CD4-positive, CD25-positive, alpha-beta regulatory T cell (primary cell): ENCODE data around the gene TIMP2. TPM values are rescaled to one million over a fixed set of nuclear protein-coding genes. Genes with fewer than 3 reads are reported as not detected.

Source experiments
- ATAC-seq, 2 donors: fragments of 150-1000 bp; cut with Tn5 transposase; one replicate each; pipeline ENCODE4 v1.10.0; 2021; ENCODE audit warnings: low read depth in 2 of 2, moderate number of reproducible peaks in 2 of 2, moderate library complexity in 1 of 2
- DNase-seq, 3 donors: peaks; one replicate each; pipeline versions ENCODE4 v3.0.0 to v3.0.0-alpha.2; 2012 to 2022; ENCODE audit warnings: mixed read lengths in 1 of 3
- H3K27ac ChIP-seq: one replicate; pipeline ENCODE4 v1.7.0; 2013; ENCODE audit warnings: mild to moderate bottlenecking, low read length; ENCODE audit not compliant: insufficient read depth, poor library complexity, severe bottlenecking
- H3K27me3 ChIP-seq: one replicate; pipeline ENCODE4 v1.7.0; 2013; ENCODE audit warnings: low read length; ENCODE audit not compliant: control insufficient read depth, insufficient read depth
- H3K36me3 ChIP-seq: one replicate; pipeline ENCODE4 v1.7.0; 2013; ENCODE audit warnings: mild to moderate bottlenecking, low read length, moderate library complexity; ENCODE audit not compliant: control insufficient read depth, insufficient read depth
- H3K4me1 ChIP-seq: 2 replicates; pipeline ENCODE4 v1.7.0; 2013; ENCODE audit warnings: mild to moderate bottlenecking, low read length; ENCODE audit not compliant: insufficient read depth, control insufficient read depth, poor library complexity, severe bottlenecking
- H3K4me3 ChIP-seq: one replicate; pipeline ENCODE4 v1.7.0; 2013; ENCODE audit warnings: low read depth, mild to moderate bottlenecking, low read length, moderate library complexity
- H3K9me3 ChIP-seq, 2 experiments: 1 replicate in 1 of 2; 2 replicates in 1 of 2; pipeline ENCODE4 v1.7.0; 2013; ENCODE audit warnings: low read length in 2 of 2, mild to moderate bottlenecking in 1 of 2, moderate library complexity in 1 of 2; ENCODE audit not compliant: control insufficient read depth in 2 of 2
- H3K27ac Mint-ChIP-seq, 3 donors: one replicate each; pipeline ENCODE4 v1.8.0; 2020 to 2022; ENCODE audit warnings: mild to moderate bottlenecking in 3 of 3, mixed read lengths in 3 of 3, moderate library complexity in 2 of 3
- H3K27me3 Mint-ChIP-seq: one replicate; pipeline ENCODE4 v1.8.0; 2022; ENCODE audit warnings: mild to moderate bottlenecking, mixed read lengths
- H3K36me3 Mint-ChIP-seq: one replicate; pipeline ENCODE4 v1.8.0; 2020; ENCODE audit warnings: mixed read lengths
- H3K4me1 Mint-ChIP-seq, 4 donors: one replicate each; pipeline ENCODE4 v1.8.0; 2020 to 2022; ENCODE audit warnings: mixed read lengths in 4 of 4, mild to moderate bottlenecking in 1 of 4
- H3K4me3 Mint-ChIP-seq, 4 donors: one replicate each; pipeline ENCODE4 v1.8.0; 2020 to 2022; ENCODE audit warnings: mild to moderate bottlenecking in 4 of 4, mixed read lengths in 4 of 4, moderate library complexity in 3 of 4
- H3K9me3 Mint-ChIP-seq, 7 donors: one replicate each; pipeline ENCODE4 v1.8.0; 2020 to 2022; ENCODE audit warnings: mixed read lengths in 7 of 7, mild to moderate bottlenecking in 3 of 7, moderate library complexity in 2 of 7
- polyA plus RNA-seq, 4 donors: library from polyadenylated mRNA; unstranded; fragments of 300-500 nt; fragmentation: Illumina TruSeq; gene quantifications; one replicate each; pipeline ENCODE4 v1.2.3, GENCODE V29; 2021
- total RNA-seq: library from RNA; stranded (reverse); gene quantifications from one replicate; pipeline ENCODE4 v1.2.3, GENCODE V29; 2022

The TIMP2 gene
- total and polyA plus RNA-seq, 5 donors from 2014 or later, result 0.29 to 6.5 (median 0.40) TPM; not detected in 1

- ATAC-seq (no peak), DNase-seq (no peak)
- H3K27me3 Mint-ChIP-seq, result no peaks in the 10 kb centered on the region
- H3K9me3 ChIP-seq, result no peaks in the 10 kb centered on the region
- H3K4me3 Mint-ChIP-seq, result no peak overlapping the region
- peaks cover 61% of the 10 kb centered on the region for H3K36me3 Mint-ChIP-seq
- peak overlapping the region; percentile 49 to 84 (median 56) for H3K27ac Mint-ChIP-seq
- H3K4me3 ChIP-seq, result no peak overlapping the region
- H3K4me1 Mint-ChIP-seq, result peaks cover 15 to 58% (median 29%) of the 10 kb centered on the region in 4 donors
- H3K27me3 ChIP-seq, result no peaks in the 10 kb centered on the region
- peaks cover 86% of the 10 kb centered on the region for H3K36me3 ChIP-seq
- no peak overlapping the region for H3K27ac ChIP-seq
- peaks cover 28% of the 10 kb centered on the region for H3K4me1 ChIP-seq
- peaks cover 0 to 1% (median 0%) of the 10 kb centered on the region in 7 donors for H3K9me3 Mint-ChIP-seq
These were observed 102.6 kb downstream of the TIMP2 start for GRCh38 chr17:78822552-78822951.

GRCh38 chr17:78821961-78822360 lies 103.2 kb downstream of the TIMP2 start:
- H3K9me3 ChIP-seq, result no peaks in the 10 kb centered on the region
- peaks cover 0 to 1% (median 0%) of the 10 kb centered on the region in 7 donors for H3K9me3 Mint-ChIP-seq
- ATAC-seq (no peak), DNase-seq (no peak)
- H3K4me3 ChIP-seq, result no peak overlapping the region
- peaks cover 33% of the 10 kb centered on the region for H3K4me1 ChIP-seq
- H3K36me3 Mint-ChIP-seq, result peaks cover 61% of the 10 kb centered on the region
- H3K4me3 Mint-ChIP-seq, result no peak overlapping the region
- peaks cover 83% of the 10 kb centered on the region for H3K36me3 ChIP-seq
- peak overlapping the region; percentile 25 to 92 (median 49) for H3K27ac Mint-ChIP-seq
- H3K4me1 Mint-ChIP-seq, result peaks cover 17 to 64% (median 33%) of the 10 kb centered on the region in 4 donors
- no peaks in the 10 kb centered on the region for H3K27me3 Mint-ChIP-seq
- no peak overlapping the region for H3K27ac ChIP-seq
- H3K27me3 ChIP-seq, result no peaks in the 10 kb centered on the region

GRCh38 chr17:78820841-78821240 lies 104.3 kb downstream of the TIMP2 start:
- H3K9me3 ChIP-seq, result no peaks in the 10 kb centered on the region
- no peak overlapping the region for H3K27ac ChIP-seq
- Mint-ChIP-seq H3K27me3 (no peaks in the 10 kb centered on the region), H3K36me3 (peaks cover 60% of the 10 kb centered on the region), H3K27ac (peak overlapping the region; percentile 23 to 84 (median 57)), H3K9me3 (peaks cover 0 to 1% (median 0%) of the 10 kb centered on the region in 7 donors), H3K4me3 (peak overlapping the region in 1 of 4 donors; percentile 11), H3K4me1 (peaks cover 20 to 64% (median 34%) of the 10 kb centered on the region in 4 donors)
- no peak overlapping the region for H3K4me3 ChIP-seq
- H3K36me3 ChIP-seq, result peaks cover 76% of the 10 kb centered on the region
- ATAC-seq (no peak), DNase-seq (no peak)
- peaks cover 40% of the 10 kb centered on the region for H3K4me1 ChIP-seq
- no peaks in the 10 kb centered on the region for H3K27me3 ChIP-seq

GRCh38 chr17:78819806-78820792 lies 105.1 kb downstream of the TIMP2 start:
- Histone ChIP-seq H3K36me3 (peaks cover 76% of the 10 kb centered on the region), H3K9me3 (no peaks in the 10 kb centered on the region), H3K4me3 (peak overlapping the region; percentile 75), H3K27me3 (no peaks in the 10 kb centered on the region), H3K27ac (peak overlapping the region; percentile 73), H3K4me1 (peaks cover 40% of the 10 kb centered on the region)
- Mint-ChIP-seq H3K9me3 (peaks cover 0 to 1% (median 0%) of the 10 kb centered on the region in 7 donors), H3K4me1 (peaks cover 20 to 60% (median 35%) of the 10 kb centered on the region in 4 donors), H3K4me3 (peak overlapping the region in 3 of 4 donors; percentile 54 to 75 (median 63)), H3K36me3 (peaks cover 61% of the 10 kb centered on the region), H3K27me3 (no peaks in the 10 kb centered on the region), H3K27ac (peak overlapping the region; percentile 91 to 97 (median 96))
- no peak for DNase-seq
- no peak for ATAC-seq

GRCh38 chr17:78819402-78819801 lies 105.8 kb downstream of the TIMP2 start:
- H3K9me3 Mint-ChIP-seq, result peaks cover 0 to 1% (median 0%) of the 10 kb centered on the region in 7 donors
- Histone ChIP-seq H3K9me3 (no peaks in the 10 kb centered on the region), H3K27me3 (no peaks in the 10 kb centered on the region), H3K27ac (peak overlapping the region; percentile 73), H3K4me3 (peak overlapping the region; percentile 75), H3K36me3 (peaks cover 76% of the 10 kb centered on the region), H3K4me1 (peaks cover 40% of the 10 kb centered on the region)
- H3K27me3 Mint-ChIP-seq, result no peaks in the 10 kb centered on the region
- peaks cover 17 to 55% (median 32%) of the 10 kb centered on the region in 4 donors for H3K4me1 Mint-ChIP-seq
- H3K36me3 Mint-ChIP-seq, result peaks cover 57% of the 10 kb centered on the region
- ATAC-seq (no peak), DNase-seq (no peak)
- peak overlapping the region; percentile 91 to 97 (median 96) for H3K27ac Mint-ChIP-seq
- peak overlapping the region; percentile 60 to 80 (median 69) for H3K4me3 Mint-ChIP-seq

DNA sequence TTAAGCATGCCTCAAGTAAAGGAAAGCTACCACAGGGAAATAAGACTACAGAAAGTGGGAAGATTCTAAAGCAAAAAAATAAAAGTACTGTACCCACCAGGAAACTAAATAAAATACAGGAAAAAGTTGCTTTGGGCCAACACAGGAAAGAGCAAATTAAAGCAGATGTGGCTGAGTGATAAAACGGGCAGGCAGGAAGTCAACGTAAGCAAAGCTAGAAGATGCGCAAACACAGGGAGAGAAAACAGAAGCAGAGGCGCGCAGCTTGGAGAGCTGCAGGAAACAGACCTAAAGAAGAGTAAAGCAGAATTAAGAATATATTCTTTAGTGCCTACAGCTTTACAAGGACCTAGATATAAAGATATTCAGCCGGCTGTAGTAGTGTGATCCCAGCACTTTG lies 106.3 kb downstream of the TIMP2 start:
- Histone ChIP-seq H3K4me1 (peaks cover 40% of the 10 kb centered on the region), H3K36me3 (peaks cover 76% of the 10 kb centered on the region), H3K27me3 (no peaks in the 10 kb centered on the region), H3K9me3 (no peaks in the 10 kb centered on the region), H3K27ac (peak overlapping the region; percentile 73), H3K4me3 (peak overlapping the region; percentile 75)
- Mint-ChIP-seq H3K36me3 (peaks cover 57% of the 10 kb centered on the region), H3K9me3 (peaks cover 0 to 1% (median 0%) of the 10 kb centered on the region in 7 donors), H3K4me1 (peaks cover 14 to 52% (median 31%) of the 10 kb centered on the region in 4 donors), H3K27ac (peak overlapping the region; percentile 91 to 97 (median 96)), H3K27me3 (no peaks in the 10 kb centered on the region), H3K4me3 (peak overlapping the region; percentile 60 to 80 (median 69))
- DNase-seq (peak; percentile 40 to 80 (median 76)), ATAC-seq (peak; percentile 63 to 66)

DNA sequence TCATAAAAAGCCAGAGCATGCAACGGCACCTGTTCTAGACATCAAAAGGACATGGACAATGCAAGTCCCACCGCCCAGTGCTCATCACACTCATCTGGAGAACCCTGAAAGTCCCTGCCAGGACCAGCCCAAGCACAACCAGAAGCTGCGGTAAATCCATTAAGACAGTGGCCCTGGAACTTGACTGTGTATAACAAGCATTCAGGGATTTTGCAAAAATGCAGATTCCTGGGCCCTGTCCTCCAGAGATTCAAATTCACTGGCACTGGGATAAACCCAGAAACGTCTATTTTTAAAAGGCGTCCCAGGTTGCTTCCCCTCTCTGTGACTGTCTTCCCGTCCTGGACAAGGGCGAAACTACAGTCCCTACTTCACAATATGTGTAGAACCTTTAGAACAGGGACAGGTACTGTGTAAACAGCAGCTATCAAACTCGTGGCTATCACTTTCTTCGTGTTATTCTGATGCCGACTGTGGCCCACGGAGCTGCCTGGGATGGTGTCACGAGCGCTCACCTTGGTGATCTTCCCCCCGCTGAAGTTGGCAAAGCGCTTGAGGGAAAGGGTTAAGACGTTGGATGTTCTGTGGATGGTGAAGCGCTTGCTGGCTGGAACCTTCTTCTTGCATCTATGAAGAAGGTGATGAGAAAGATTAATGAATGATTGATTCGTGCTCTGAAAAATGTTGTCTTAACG lies 106.9 kb downstream of the TIMP2 start:
- peak overlapping the region; percentile 73 for H3K27ac ChIP-seq
- H3K36me3 ChIP-seq, result peaks cover 76% of the 10 kb centered on the region
- peaks cover 14 to 50% (median 30%) of the 10 kb centered on the region in 4 donors for H3K4me1 Mint-ChIP-seq
- H3K9me3 ChIP-seq, result no peaks in the 10 kb centered on the region
- DNase-seq (no peak), ATAC-seq (no peak)
- peaks cover 40% of the 10 kb centered on the region for H3K4me1 ChIP-seq
- no peaks in the 10 kb centered on the region for H3K27me3 ChIP-seq
- peak overlapping the region; percentile 75 for H3K4me3 ChIP-seq
- H3K27me3 Mint-ChIP-seq, result no peaks in the 10 kb centered on the region
- H3K27ac Mint-ChIP-seq, result peak overlapping the region; percentile 91 to 97 (median 96)
- peaks cover 55% of the 10 kb centered on the region for H3K36me3 Mint-ChIP-seq
- peaks cover 0 to 1% (median 0%) of the 10 kb centered on the region in 7 donors for H3K9me3 Mint-ChIP-seq
- H3K4me3 Mint-ChIP-seq, result peak overlapping the region; percentile 60 to 80 (median 69)
